Measurements from ENCODE around the gene CT55.

Gene CT55

DNA sequence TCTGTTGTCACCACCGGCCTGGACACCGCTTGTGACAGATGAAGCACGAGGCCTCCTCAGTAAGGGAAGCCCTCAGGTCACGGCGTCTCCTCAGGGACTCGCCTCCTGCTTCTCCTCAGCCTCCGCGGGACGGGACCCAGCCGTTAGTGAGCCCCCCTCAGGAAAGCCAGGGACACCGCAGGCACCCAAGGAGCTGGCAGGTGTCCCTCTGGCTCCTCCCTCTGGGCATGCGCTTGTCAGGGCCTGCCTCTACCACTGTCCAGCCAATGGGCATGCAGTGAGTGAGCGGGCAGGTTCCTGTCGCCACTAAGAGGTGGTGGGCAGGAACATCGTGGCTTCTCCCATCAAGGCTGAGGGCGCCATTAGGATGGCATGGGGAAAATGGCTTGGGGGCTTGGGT, 23.5 kb upstream of the CT55 start:
- Histone ChIP-seq H3K36me3 (replicated peaks; ENCODE audit: low read depth, low read length) (no peaks in the 10 kb centered on the region), H3K79me2 (ENCODE audit: low read length) (no peaks in the 10 kb centered on the region), H3K27me3 (ENCODE audit: low read depth, low read length) (no peaks in the 10 kb centered on the region), H4K20me1 (ENCODE audit: insufficient read depth, low read length) (no peaks in the 10 kb centered on the region), H3K4me1 (ENCODE audit: low read length) (peaks cover under 1% of the 10 kb centered on the region; the same call in 1 of the 2 replicates), H3K9me3 (ENCODE audit: insufficient read depth, low read length) (no peaks in the 10 kb centered on the region), H3K27ac (ENCODE audit: low read length) (no peak overlapping the region), H3K4me3 (ENCODE audit: low read length) (no peak overlapping the region), H2AFZ (ENCODE audit: low read depth, low read length) (no peak overlapping the region), H3K4me2 (ENCODE audit: low read length) (no peak overlapping the region), H3K9ac (ENCODE audit: low read length) (no peak overlapping the region)
- TF ChIP-seq, protein P1, sequence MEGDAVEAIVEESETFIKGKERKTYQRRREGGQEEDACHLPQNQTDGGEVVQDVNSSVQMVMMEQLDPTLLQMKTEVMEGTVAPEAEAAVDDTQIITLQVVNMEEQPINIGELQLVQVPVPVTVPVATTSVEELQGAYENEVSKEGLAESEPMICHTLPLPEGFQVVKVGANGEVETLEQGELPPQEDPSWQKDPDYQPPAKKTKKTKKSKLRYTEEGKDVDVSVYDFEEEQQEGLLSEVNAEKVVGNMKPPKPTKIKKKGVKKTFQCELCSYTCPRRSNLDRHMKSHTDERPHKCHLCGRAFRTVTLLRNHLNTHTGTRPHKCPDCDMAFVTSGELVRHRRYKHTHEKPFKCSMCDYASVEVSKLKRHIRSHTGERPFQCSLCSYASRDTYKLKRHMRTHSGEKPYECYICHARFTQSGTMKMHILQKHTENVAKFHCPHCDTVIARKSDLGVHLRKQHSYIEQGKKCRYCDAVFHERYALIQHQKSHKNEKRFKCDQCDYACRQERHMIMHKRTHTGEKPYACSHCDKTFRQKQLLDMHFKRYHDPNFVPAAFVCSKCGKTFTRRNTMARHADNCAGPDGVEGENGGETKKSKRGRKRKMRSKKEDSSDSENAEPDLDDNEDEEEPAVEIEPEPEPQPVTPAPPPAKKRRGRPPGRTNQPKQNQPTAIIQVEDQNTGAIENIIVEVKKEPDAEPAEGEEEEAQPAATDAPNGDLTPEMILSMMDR (IDR thresholded peaks at IDR 0.05; ENCODE audit: low read depth, low read length): no peak
- no peak for TF ChIP-seq EZH2phosphoT487 (IDR thresholded peaks at IDR 0.05; ENCODE audit: low read depth)

DNA sequence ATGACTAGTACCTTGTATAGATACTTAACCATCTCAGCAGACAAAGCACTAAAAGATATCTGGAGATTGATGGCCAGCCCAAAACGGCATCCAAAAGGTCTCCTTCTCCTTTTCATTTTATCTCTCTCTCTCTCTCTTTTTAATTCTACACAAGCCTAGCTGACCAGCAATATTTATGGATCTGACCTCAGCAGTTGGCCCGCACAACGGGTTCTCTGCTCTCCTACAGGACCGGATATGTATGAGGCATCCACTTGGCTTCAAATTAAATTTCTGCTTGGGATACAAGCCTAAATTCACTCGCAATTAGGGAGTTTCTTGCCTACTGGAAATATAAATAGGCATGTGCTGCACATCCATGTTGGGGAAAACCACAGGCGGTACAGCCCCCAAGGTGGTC, 22.5 kb upstream of the CT55 start:
- Histone ChIP-seq H3K9me3 (ENCODE audit: insufficient read depth, low read length) (no peaks in the 10 kb centered on the region), H3K4me2 (ENCODE audit: low read length) (no peak overlapping the region), H2AFZ (ENCODE audit: low read depth, low read length) (no peak overlapping the region), H3K79me2 (ENCODE audit: low read length) (no peaks in the 10 kb centered on the region), H3K9ac (ENCODE audit: low read length) (no peak overlapping the region), H4K20me1 (ENCODE audit: insufficient read depth, low read length) (no peaks in the 10 kb centered on the region), H3K36me3 (replicated peaks; ENCODE audit: low read depth, low read length) (no peaks in the 10 kb centered on the region), H3K27ac (ENCODE audit: low read length) (no peak overlapping the region), H3K4me1 (ENCODE audit: low read length) (no peaks in the 10 kb centered on the region), H3K27me3 (ENCODE audit: low read depth, low read length) (no peaks in the 10 kb centered on the region), H3K4me3 (ENCODE audit: low read length) (no peak overlapping the region)
- TF ChIP-seq, protein P1 (IDR thresholded peaks at IDR 0.05; ENCODE audit: low read depth, low read length): no peak
- TF ChIP-seq EZH2phosphoT487 (IDR thresholded peaks at IDR 0.05; ENCODE audit: low read depth): no peak

DNA sequence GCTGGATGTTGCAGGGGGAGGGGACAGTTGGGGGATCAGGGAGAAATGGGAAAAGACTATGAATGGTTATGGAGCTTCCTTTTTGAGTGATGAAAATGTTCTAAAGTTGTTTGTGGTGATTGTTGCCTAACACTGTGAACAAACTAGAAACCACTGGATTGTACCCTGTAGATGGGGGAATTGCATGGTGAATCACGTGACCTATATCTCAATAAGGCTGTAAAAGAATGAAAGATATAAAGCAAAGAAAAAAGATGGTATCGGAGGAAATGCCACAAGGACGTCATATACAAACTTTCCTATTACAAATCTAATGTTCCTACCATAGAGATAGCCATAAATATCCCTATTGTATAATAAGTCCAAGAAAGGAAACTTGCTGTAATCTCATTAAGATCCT, 20.6 kb upstream of the CT55 start:
- Histone ChIP-seq H4K20me1 (ENCODE audit: insufficient read depth, low read length) (no peaks in the 10 kb centered on the region), H3K9me3 (ENCODE audit: insufficient read depth, low read length) (no peaks in the 10 kb centered on the region), H3K79me2 (ENCODE audit: low read length) (no peaks in the 10 kb centered on the region), H3K36me3 (replicated peaks; ENCODE audit: low read depth, low read length) (no peaks in the 10 kb centered on the region), H3K4me1 (ENCODE audit: low read length) (no peaks in the 10 kb centered on the region), H3K9ac (ENCODE audit: low read length) (no peak overlapping the region), H3K4me3 (ENCODE audit: low read length) (no peak overlapping the region), H3K27ac (ENCODE audit: low read length) (no peak overlapping the region), H3K27me3 (ENCODE audit: low read depth, low read length) (no peaks in the 10 kb centered on the region), H2AFZ (ENCODE audit: low read depth, low read length) (no peak overlapping the region), H3K4me2 (ENCODE audit: low read length) (no peak overlapping the region)
- TF ChIP-seq EZH2phosphoT487 (IDR thresholded peaks at IDR 0.05; ENCODE audit: low read depth): no peak
- TF ChIP-seq, protein P1 (IDR thresholded peaks at IDR 0.05; ENCODE audit: low read depth, low read length): no peak

DNA sequence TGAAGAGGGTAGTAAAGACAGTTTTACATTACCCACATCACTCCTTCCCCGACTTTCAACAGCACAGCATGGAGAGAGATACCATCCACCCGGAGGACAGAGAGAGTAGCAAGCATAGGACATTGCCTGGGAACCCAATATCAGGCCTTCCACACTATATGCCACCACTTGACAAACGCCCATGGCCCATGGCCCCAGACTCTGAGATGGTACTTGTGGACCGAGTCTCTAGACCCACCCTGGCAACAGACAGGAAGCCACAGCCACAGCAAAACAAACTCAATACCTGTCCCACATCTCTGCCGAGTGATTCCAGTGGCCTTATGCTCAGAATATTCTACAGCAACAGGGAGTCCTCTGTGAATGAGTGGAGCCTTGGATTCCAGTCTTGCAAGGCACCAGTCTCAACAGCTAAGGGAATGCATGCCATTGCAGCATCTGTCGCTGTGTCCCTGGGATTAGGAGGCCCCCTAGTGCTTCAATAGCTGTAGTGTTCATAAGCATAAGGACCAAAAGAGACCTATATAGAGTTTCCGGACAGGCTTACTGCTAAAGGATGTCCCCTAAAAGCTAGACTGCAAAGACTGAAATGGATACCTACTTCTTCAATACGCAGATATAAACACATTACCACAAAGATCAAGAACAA, 14.7 kb upstream of the CT55 start:
- no peaks in the 10 kb centered on the region for H3K36me3 ChIP-seq (replicated peaks; ENCODE audit: low read depth, low read length)
- no peak overlapping the region for H2AFZ ChIP-seq (ENCODE audit: low read depth, low read length)
- H4K20me1 ChIP-seq (ENCODE audit: insufficient read depth, low read length): no peaks in the 10 kb centered on the region
- H3K4me1 ChIP-seq (ENCODE audit: low read length): no peaks in the 10 kb centered on the region
- no peak for TF ChIP-seq EZH2phosphoT487 (IDR thresholded peaks at IDR 0.05; ENCODE audit: low read depth)
- TF ChIP-seq, protein P1 (IDR thresholded peaks at IDR 0.05; ENCODE audit: low read depth, low read length): peak; percentile 62
- H3K9ac ChIP-seq (ENCODE audit: low read length): no peak overlapping the region
- H3K79me2 ChIP-seq (ENCODE audit: low read length): no peaks in the 10 kb centered on the region
- no peaks in the 10 kb centered on the region for H3K9me3 ChIP-seq (ENCODE audit: insufficient read depth, low read length)
- H3K27ac ChIP-seq (ENCODE audit: low read length): no peak overlapping the region
- H3K27me3 ChIP-seq (ENCODE audit: low read depth, low read length): peaks cover 10% of the 10 kb centered on the region
- H3K4me3 ChIP-seq (ENCODE audit: low read length): no peak overlapping the region
- no peak overlapping the region for H3K4me2 ChIP-seq (ENCODE audit: low read length)
